H9 (cell line): ENCODE measurements around the gene P2RY14. TPM values are rescaled to one million over a fixed set of nuclear protein-coding genes. Genes with fewer than 3 reads are reported as not detected.

Experiments used
- DNase-seq: peaks from one replicate; pipeline ENCODE4 v3.0.0-alpha.2; 2017
- H2AFZ ChIP-seq: one replicate; pipeline ENCODE4 v1.6.1; 2013; ENCODE audit warnings: mild to moderate bottlenecking, low read length, control low read depth, moderate library complexity
- H2AK5ac ChIP-seq: 2 replicates; pipeline ENCODE4 v1.6.1; 2013; ENCODE audit warnings: low read length, control low read depth, mixed read lengths; ENCODE audit not compliant: insufficient read length
- H2BK120ac ChIP-seq: one replicate; pipeline ENCODE4 v1.6.1; 2013; ENCODE audit warnings: low read depth, mild to moderate bottlenecking, low read length, control low read depth, inconsistent platforms; ENCODE audit not compliant: poor library complexity, severe bottlenecking
- H2BK12ac ChIP-seq: 2 replicates; pipeline ENCODE4 v1.6.1; 2013; ENCODE audit warnings: low read length, control low read depth, mixed read lengths, low read depth; ENCODE audit not compliant: insufficient read length
- H2BK15ac ChIP-seq: 2 replicates; pipeline ENCODE4 v1.6.1; 2013; ENCODE audit warnings: low read depth, low read length, control low read depth
- H2BK20ac ChIP-seq: one replicate; pipeline ENCODE4 v1.6.1; 2013; ENCODE audit warnings: low read depth, mild to moderate bottlenecking, low read length, control low read depth, inconsistent platforms; ENCODE audit not compliant: poor library complexity, severe bottlenecking
- H2BK5ac ChIP-seq: 2 replicates; pipeline ENCODE4 v1.6.1; 2013; ENCODE audit warnings: low read length, control low read depth, mixed read lengths; ENCODE audit not compliant: insufficient read length
- H3K14ac ChIP-seq: 2 replicates; pipeline ENCODE4 v1.6.1; 2013; ENCODE audit warnings: low read length, control low read depth; ENCODE audit not compliant: insufficient read depth
- H3K18ac ChIP-seq: 2 replicates; pipeline ENCODE4 v1.6.1; 2013; ENCODE audit warnings: low read depth, mild to moderate bottlenecking, mixed read lengths, low read length, control low read depth; ENCODE audit not compliant: insufficient read length
- H3K23ac ChIP-seq: 2 replicates; pipeline ENCODE4 v1.6.1; 2013; ENCODE audit warnings: low read length, control low read depth, mixed read lengths, low read depth; ENCODE audit not compliant: insufficient read length
- H3K23me2 ChIP-seq: 2 replicates; pipeline ENCODE4 v1.6.1; 2013; ENCODE audit warnings: low read depth, mild to moderate bottlenecking, mixed read lengths, low read length, control low read depth; ENCODE audit not compliant: insufficient read length, poor library complexity, severe bottlenecking
- H3K27ac ChIP-seq: 2 replicates; pipeline ENCODE4 v1.5.1; 2013; ENCODE audit warnings: low read length, control low read depth, mixed read lengths, low read depth; ENCODE audit not compliant: insufficient read length
- H3K27me3 ChIP-seq: 2 replicates; pipeline ENCODE4 v1.6.1; 2013; ENCODE audit warnings: low read length, control low read depth, inconsistent platforms; ENCODE audit not compliant: insufficient read depth
- H3K4ac ChIP-seq: 2 replicates; pipeline ENCODE4 v1.6.1; 2013; ENCODE audit warnings: low read depth, mild to moderate bottlenecking, control low read depth, inconsistent platforms, low read length, moderate library complexity
- H3K4me1 ChIP-seq: 2 replicates; pipeline ENCODE4 v1.6.1; 2013; ENCODE audit warnings: low read length, control low read depth, inconsistent platforms; ENCODE audit not compliant: insufficient read depth
- H3K4me2 ChIP-seq: 2 replicates; pipeline ENCODE4 v1.6.1; 2013; ENCODE audit warnings: low read length, control low read depth, mixed read lengths; ENCODE audit not compliant: insufficient read length, insufficient read depth
- H3K56ac ChIP-seq: 2 replicates; pipeline ENCODE4 v1.6.1; 2013; ENCODE audit warnings: low read depth, mild to moderate bottlenecking, mixed read lengths, low read length, control low read depth; ENCODE audit not compliant: insufficient read length
- H3K79me1 ChIP-seq: 2 replicates; pipeline ENCODE4 v1.6.1; 2013; ENCODE audit warnings: low read depth, mild to moderate bottlenecking, moderate library complexity, low read length, control low read depth, inconsistent platforms; ENCODE audit not compliant: insufficient read depth, poor library complexity, severe bottlenecking
- H3K79me2 ChIP-seq: 2 replicates; pipeline ENCODE4 v1.6.1; 2013; ENCODE audit warnings: low read length, control low read depth, inconsistent platforms; ENCODE audit not compliant: insufficient read depth
- H3K9ac ChIP-seq: 2 replicates; pipeline ENCODE4 v1.6.1; 2013; ENCODE audit warnings: low read length, control low read depth, mixed read lengths; ENCODE audit not compliant: insufficient read length; ENCODE audit errors: extremely low read depth
- H3K9me3 ChIP-seq: one replicate; pipeline ENCODE4 v1.6.1; 2013; ENCODE audit warnings: low read depth, low read length, inconsistent platforms; ENCODE audit not compliant: control insufficient read depth
- H3T11ph ChIP-seq: one replicate; pipeline ENCODE4 v1.6.1; 2013; ENCODE audit warnings: mild to moderate bottlenecking, low read length, control low read depth, inconsistent platforms
- H4K20me1 ChIP-seq: one replicate; pipeline ENCODE4 v1.6.1; 2013; ENCODE audit not compliant: control insufficient read depth, insufficient read length, insufficient read depth
- H4K5ac ChIP-seq: 2 replicates; pipeline ENCODE4 v1.6.1; 2013; ENCODE audit warnings: low read depth, mild to moderate bottlenecking, mixed read lengths, low read length, control low read depth; ENCODE audit not compliant: insufficient read length
- H4K8ac ChIP-seq: replicated peaks from 2 replicates; pipeline ENCODE4 v1.6.1; 2013; ENCODE audit warnings: low read length, control low read depth, mixed read lengths, low read depth; ENCODE audit not compliant: insufficient read length
- H4K91ac ChIP-seq: 2 replicates; pipeline ENCODE4 v1.6.1; 2013; ENCODE audit warnings: low read depth, mild to moderate bottlenecking, moderate library complexity, mixed read lengths, low read length, control low read depth; ENCODE audit not compliant: insufficient read length
- H3K27ac Mint-ChIP-seq, 3 experiments: 2 replicates in 2 of 3; 3 replicates in 1 of 3; pipeline ENCODE4 v1.8.0; 2020 to 2021; ENCODE audit warnings: mixed read lengths in 3 of 3, mild to moderate bottlenecking in 1 of 3, moderate library complexity in 1 of 3
- H3K27me3 Mint-ChIP-seq: 2 replicates; pipeline ENCODE4 v1.8.0; 2021; ENCODE audit warnings: low read depth, mild to moderate bottlenecking, moderate library complexity, mixed read lengths
- H3K36me3 Mint-ChIP-seq, 3 experiments: 2 replicates in 2 of 3; 3 replicates in 1 of 3; pipeline ENCODE4 v1.8.0; 2020 to 2021; ENCODE audit warnings: low read depth in 3 of 3, mixed read lengths in 3 of 3; ENCODE audit not compliant: insufficient read depth in 1 of 3
- H3K4me1 Mint-ChIP-seq, 2 experiments: 2 replicates each; pipeline ENCODE4 v1.8.0; 2020; ENCODE audit warnings: mixed read lengths in 2 of 2
- H3K4me3 Mint-ChIP-seq, 2 experiments: 2 replicates in 1 of 2; 3 replicates in 1 of 2; pipeline ENCODE4 v1.8.0; 2020 to 2021; ENCODE audit warnings: mild to moderate bottlenecking in 2 of 2, mixed read lengths in 2 of 2, moderate library complexity in 1 of 2
- H3K9me3 Mint-ChIP-seq, 2 experiments: 2 replicates in 1 of 2; 3 replicates in 1 of 2; pipeline ENCODE4 v1.8.0; 2020; ENCODE audit warnings: mild to moderate bottlenecking in 2 of 2, mixed read lengths in 2 of 2, moderate library complexity in 1 of 2
- WGBS: extraction: QIAGEN DNeasy Blood & Tissue Kit; methylation state at CpG from one replicate; pipeline ENCODE4 v1.1.7; 2013; ENCODE audit warnings: missing lambda C conversion rate, low lambda C conversion rate, mixed read lengths; ENCODE audit not compliant: insufficient read length; ENCODE audit errors: extremely low coverage; 5-methylcytosine and 5-hydroxymethylcytosine counted together
- total RNA-seq: library from RNA; stranded (reverse); gene quantifications from 2 replicates; pipeline ENCODE4 v1.2.1, GENCODE V29; 2021
- TF ChIP-seq, protein P1 (sequence below): fragments of 200-600 bp; sonication (generic); conservative IDR thresholded peaks from 3 replicates; pipeline ENCODE4 v1.8.0; 2021; ENCODE audit warnings: antibody characterized with exemption, mild to moderate bottlenecking

The P2RY14 gene
- total RNA-seq, 1 experiment from 2014 or later = not detected

GRCh38 chr3:151236736-151237135 is 41.6 kb downstream of the P2RY14 start:
- no CpG with 5 or more reads among the region's 7 CpGs for WGBS
- no peak for DNase-seq
- H3K4me3 Mint-ChIP-seq = no peak overlapping the region

More at GRCh38 chr3:151236736-151237135, 41.6 kb downstream of the P2RY14 start:
- Histone ChIP-seq H2AFZ (no peak overlapping the region), H3K23ac (no peak overlapping the region), H3K18ac (no peak overlapping the region), H2BK20ac (no peak overlapping the region), H3T11ph (no peak overlapping the region), H3K56ac (no peak overlapping the region), H2BK12ac (no peak overlapping the region), H3K9ac (no peak overlapping the region), H4K91ac (no peak overlapping the region), H3K9me3 (no peaks in the 10 kb centered on the region), H2BK5ac (no peak overlapping the region), H2AK5ac (no peak overlapping the region), H3K79me2 (no peaks in the 10 kb centered on the region), H3K4ac (no peak overlapping the region), H3K79me1 (no peaks in the 10 kb centered on the region), H2BK15ac (no peak overlapping the region), H3K4me2 (no peak overlapping the region), H4K8ac (no peak overlapping the region), H3K4me1 (no peaks in the 10 kb centered on the region; the same call in 1 of the 2 replicates), H2BK120ac (no peak overlapping the region), H3K14ac (no peak overlapping the region), H4K20me1 (no peaks in the 10 kb centered on the region), H3K27me3 (no peaks in the 10 kb centered on the region), H3K27ac (no peak overlapping the region), H3K23me2 (no peaks in the 10 kb centered on the region), H4K5ac (no peak overlapping the region)
- H3K27me3 Mint-ChIP-seq = no peaks in the 10 kb centered on the region
- peaks cover 4 to 8% of the 10 kb centered on the region in 2 experiments; a peak in 4 of 5 replicates for H3K9me3 Mint-ChIP-seq
- TF ChIP-seq, protein P1, sequence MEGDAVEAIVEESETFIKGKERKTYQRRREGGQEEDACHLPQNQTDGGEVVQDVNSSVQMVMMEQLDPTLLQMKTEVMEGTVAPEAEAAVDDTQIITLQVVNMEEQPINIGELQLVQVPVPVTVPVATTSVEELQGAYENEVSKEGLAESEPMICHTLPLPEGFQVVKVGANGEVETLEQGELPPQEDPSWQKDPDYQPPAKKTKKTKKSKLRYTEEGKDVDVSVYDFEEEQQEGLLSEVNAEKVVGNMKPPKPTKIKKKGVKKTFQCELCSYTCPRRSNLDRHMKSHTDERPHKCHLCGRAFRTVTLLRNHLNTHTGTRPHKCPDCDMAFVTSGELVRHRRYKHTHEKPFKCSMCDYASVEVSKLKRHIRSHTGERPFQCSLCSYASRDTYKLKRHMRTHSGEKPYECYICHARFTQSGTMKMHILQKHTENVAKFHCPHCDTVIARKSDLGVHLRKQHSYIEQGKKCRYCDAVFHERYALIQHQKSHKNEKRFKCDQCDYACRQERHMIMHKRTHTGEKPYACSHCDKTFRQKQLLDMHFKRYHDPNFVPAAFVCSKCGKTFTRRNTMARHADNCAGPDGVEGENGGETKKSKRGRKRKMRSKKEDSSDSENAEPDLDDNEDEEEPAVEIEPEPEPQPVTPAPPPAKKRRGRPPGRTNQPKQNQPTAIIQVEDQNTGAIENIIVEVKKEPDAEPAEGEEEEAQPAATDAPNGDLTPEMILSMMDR = no peak
- H3K27ac Mint-ChIP-seq = no peak overlapping the region
- H3K36me3 Mint-ChIP-seq = peaks cover 11 to 12% (median 11%) of the 10 kb centered on the region in 3 experiments
- H3K4me1 Mint-ChIP-seq = peaks cover 15 to 24% of the 10 kb centered on the region in 2 experiments
